Osteoblast (primary cell): ENCODE data around the gene TTLL13. TPM values are rescaled to one million over a fixed set of nuclear protein-coding genes. Genes with fewer than 3 reads are reported as not detected.

ENCODE experiments used
- DNase-seq: peaks from one replicate; pipeline ENCODE4 v3.0.0; 2011; ENCODE audit warnings: low spot score, mixed read lengths; ENCODE audit not compliant: insufficient read length; ENCODE audit errors: missing footprints
- H2AFZ ChIP-seq: 2 replicates; pipeline ENCODE4 v1.6.0; 2011; ENCODE audit warnings: mild to moderate bottlenecking, low read length
- H3K27ac ChIP-seq: 2 replicates; pipeline ENCODE4 v1.5.1; 2011; ENCODE audit warnings: mild to moderate bottlenecking, low read depth, low read length, moderate library complexity
- H3K27me3 ChIP-seq: 2 replicates; pipeline ENCODE4 v1.6.0; 2012; ENCODE audit warnings: mild to moderate bottlenecking, control low read depth, inconsistent platforms, low read length, moderate library complexity; ENCODE audit not compliant: insufficient read depth
- H3K36me3 ChIP-seq: 2 replicates; pipeline ENCODE4 v1.5.1; 2011; ENCODE audit warnings: mild to moderate bottlenecking, low read length, control low read depth, moderate library complexity; ENCODE audit not compliant: insufficient read depth
- H3K4me1 ChIP-seq: 2 replicates; pipeline ENCODE4 v1.5.1; 2011; ENCODE audit warnings: mild to moderate bottlenecking, low read length, control low read depth, moderate library complexity; ENCODE audit not compliant: insufficient read depth
- H3K4me2 ChIP-seq: 2 replicates; pipeline ENCODE4 v1.6.0; 2011; ENCODE audit warnings: mild to moderate bottlenecking, low read length; ENCODE audit not compliant: insufficient read depth
- H3K4me3 ChIP-seq: fragments of 200-600 bp; sonication (generic); 3 replicates; pipeline ENCODE4 v1.5.1; 2012; ENCODE audit warnings: mild to moderate bottlenecking, low read length, inconsistent platforms; ENCODE audit not compliant: insufficient read depth
- H3K79me2 ChIP-seq: 2 replicates; pipeline ENCODE4 v1.6.0; 2012; ENCODE audit warnings: mild to moderate bottlenecking, low read length, control low read depth, inconsistent platforms; ENCODE audit not compliant: insufficient read depth
- H3K9me3 ChIP-seq: 2 replicates; pipeline ENCODE4 v1.5.1; 2011; ENCODE audit warnings: low read depth, low read length, control low read depth
- H4K20me1 ChIP-seq: 2 replicates; pipeline ENCODE4 v1.6.0; 2012; ENCODE audit warnings: mild to moderate bottlenecking, low read length, control low read depth; ENCODE audit not compliant: insufficient read depth
- CTCF ChIP-seq: IDR thresholded peaks from 2 replicates; pipeline ENCODE4 v1.5.1; 2011; ENCODE audit warnings: mild to moderate bottlenecking, low read depth, low read length, moderate library complexity; ENCODE audit errors: extremely low read depth
- total RNA-seq: library from RNA; depleted of rRNA; stranded (reverse); fragments of >200 nt; gene quantifications from 2 replicates; pipeline ENCODE4 v1.2.3, GENCODE V29; 2012

Gene TTLL13
- total RNA-seq, 1 donor: under 0.01 TPM

DNA sequence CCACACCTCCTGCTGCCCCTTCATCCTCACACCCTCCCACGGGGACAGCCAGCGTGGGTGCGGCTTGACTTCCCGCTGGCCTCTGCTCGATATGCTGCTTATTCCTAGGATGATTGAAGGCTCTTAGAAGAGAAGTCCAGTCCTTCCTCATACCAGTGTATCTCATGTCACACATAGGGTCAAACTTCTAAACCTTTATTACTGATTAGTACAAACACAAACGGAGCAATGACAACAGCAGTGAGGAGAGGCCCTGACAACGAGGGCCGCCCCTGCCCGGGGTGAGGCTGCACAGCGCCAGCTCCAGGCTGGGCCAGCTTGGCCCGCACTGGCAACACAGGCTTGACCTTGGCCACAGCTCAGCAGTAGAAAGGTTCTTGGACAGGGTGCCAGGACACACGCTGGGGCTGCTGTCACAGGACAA, 19.3 kb upstream of the TTLL13 start:
- no peaks in the 10 kb centered on the region for H3K27me3 ChIP-seq
- no peak overlapping the region for H3K27ac ChIP-seq
- H4K20me1 ChIP-seq: peaks cover 17% of the 10 kb centered on the region
- no peak overlapping the region for H3K4me2 ChIP-seq
- H3K4me3 ChIP-seq: no peak overlapping the region
- peaks cover 35% of the 10 kb centered on the region for H3K36me3 ChIP-seq
- no peak for TF ChIP-seq CTCF
- DNase-seq: no peak
- H3K4me1 ChIP-seq: peaks cover 18% of the 10 kb centered on the region
- no peaks in the 10 kb centered on the region for H3K9me3 ChIP-seq
- H2AFZ ChIP-seq: no peak overlapping the region
- peaks cover 30% of the 10 kb centered on the region for H3K79me2 ChIP-seq

GRCh38 chr15:90230610-90231009, 18.7 kb upstream of the TTLL13 start:
- H3K4me2 ChIP-seq: no peak overlapping the region
- peaks cover 35% of the 10 kb centered on the region for H3K36me3 ChIP-seq
- H3K4me1 ChIP-seq: peaks cover 18% of the 10 kb centered on the region
- H3K9me3 ChIP-seq: no peaks in the 10 kb centered on the region
- no peak for DNase-seq
- no peak overlapping the region for H2AFZ ChIP-seq
- H4K20me1 ChIP-seq: peaks cover 17% of the 10 kb centered on the region
- H3K27ac ChIP-seq: no peak overlapping the region
- no peak for TF ChIP-seq CTCF
- peaks cover 30% of the 10 kb centered on the region for H3K79me2 ChIP-seq
- no peaks in the 10 kb centered on the region for H3K27me3 ChIP-seq
- no peak overlapping the region for H3K4me3 ChIP-seq

GRCh38 chr15:90231028-90232017, 18.0 kb upstream of the TTLL13 start:
- Histone ChIP-seq H2AFZ (no peak overlapping the region), H4K20me1 (peaks cover 17% of the 10 kb centered on the region), H3K4me1 (peaks cover 18% of the 10 kb centered on the region), H3K27ac (no peak overlapping the region), H3K4me3 (no peak overlapping the region), H3K79me2 (peaks cover 30% of the 10 kb centered on the region), H3K9me3 (no peaks in the 10 kb centered on the region), H3K4me2 (no peak overlapping the region), H3K36me3 (peaks cover 35% of the 10 kb centered on the region), H3K27me3 (no peaks in the 10 kb centered on the region)
- DNase-seq: no peak
- no peak for TF ChIP-seq CTCF

- no peak for DNase-seq
- Histone ChIP-seq H3K27me3 (no peaks in the 10 kb centered on the region), H3K36me3 (peaks cover 35% of the 10 kb centered on the region), H2AFZ (no peak overlapping the region), H3K4me3 (peak overlapping the region; percentile 96), H3K4me1 (peaks cover 18% of the 10 kb centered on the region), H4K20me1 (peaks cover 17% of the 10 kb centered on the region), H3K4me2 (peak overlapping the region; percentile 89), H3K9me3 (no peaks in the 10 kb centered on the region), H3K27ac (no peak overlapping the region), H3K79me2 (peaks cover 30% of the 10 kb centered on the region)
- TF ChIP-seq CTCF: no peak
Observed at GRCh38 chr15:90232196-90232595, 17.2 kb upstream of the TTLL13 start.
